ENCODE data around the gene NCK2. TPM values are rescaled to one million over a fixed set of nuclear protein-coding genes. Genes with fewer than 3 reads are reported as not detected.

NCK2 gene
- total RNA-seq, 1 experiment from 2014 or later = 21.6 TPM

GRCh38 chr2:105768176-105768575, 23.5 kb downstream of the NCK2 start:
- H3K4me1 ChIP-seq (ENCODE audit: insufficient read depth, low read length, poor library complexity, severe bottlenecking) = no peaks in the 10 kb centered on the region
- CTCF ChIA-PET = no interaction called here
- no peaks in the 10 kb centered on the region for H3K36me3 ChIP-seq (ENCODE audit: insufficient read depth, low read length, poor library complexity, severe bottlenecking)
- no peak overlapping the region for H3K27ac ChIP-seq (ENCODE audit: low read depth, low read length, poor library complexity, severe bottlenecking)
- no peaks in the 10 kb centered on the region for H3K9me3 ChIP-seq (ENCODE audit: low read depth, low read length, poor library complexity, severe bottlenecking)
- H3K4me3 ChIP-seq (ENCODE audit: low read depth, low read length, poor library complexity, severe bottlenecking) = no peak overlapping the region
- DNase-seq (ENCODE audit: low spot score) = no peak
- BruUV-seq (replicated peaks) = no TSS peak
- intact Hi-C loops (cut with micrococcal nuclease; ENCODE audit: unreplicated experiment) = no loop called here
- POLR2A ChIA-PET (ENCODE audit: low non-redundant PET) = no interaction called here
- no peaks in the 10 kb centered on the region for H3K27me3 ChIP-seq (replicated peaks; ENCODE audit: insufficient read depth, low read depth, low read length, poor library complexity)
- TF ChIP-seq EZH2 (IDR thresholded peaks at IDR 0.05; ENCODE audit: borderline replicate concordance, low read depth, low read length, poor library complexity, severe bottlenecking) (no peak), CTCF (conservative IDR thresholded peaks at IDR 0.05; ENCODE audit: low read depth, low read length) (no peak)

GRCh38 chr2:105768961-105769452, 24.3 kb downstream of the NCK2 start:
- Histone ChIP-seq H3K36me3 (ENCODE audit: insufficient read depth, low read length, poor library complexity, severe bottlenecking) (no peaks in the 10 kb centered on the region), H3K4me3 (ENCODE audit: low read depth, low read length, poor library complexity, severe bottlenecking) (no peak overlapping the region), H3K9me3 (ENCODE audit: low read depth, low read length, poor library complexity, severe bottlenecking) (no peaks in the 10 kb centered on the region), H3K27ac (ENCODE audit: low read depth, low read length, poor library complexity, severe bottlenecking) (no peak overlapping the region), H3K4me1 (ENCODE audit: insufficient read depth, low read length, poor library complexity, severe bottlenecking) (no peaks in the 10 kb centered on the region), H3K27me3 (replicated peaks; ENCODE audit: insufficient read depth, low read depth, low read length, poor library complexity) (no peaks in the 10 kb centered on the region)
- intact Hi-C loops (cut with micrococcal nuclease; ENCODE audit: unreplicated experiment) = no loop called here
- TF ChIP-seq EZH2 (IDR thresholded peaks at IDR 0.05; ENCODE audit: borderline replicate concordance, low read depth, low read length, poor library complexity, severe bottlenecking) (no peak), CTCF (conservative IDR thresholded peaks at IDR 0.05; ENCODE audit: low read depth, low read length) (no peak)
- CTCF ChIA-PET = no interaction called here
- BruUV-seq (replicated peaks) = no TSS peak
- POLR2A ChIA-PET (ENCODE audit: low non-redundant PET) = no interaction called here
- DNase-seq (ENCODE audit: low spot score) = no peak

- TF ChIP-seq EZH2 (IDR thresholded peaks at IDR 0.05; ENCODE audit: borderline replicate concordance, low read depth, low read length, poor library complexity, severe bottlenecking) (no peak), CTCF (conservative IDR thresholded peaks at IDR 0.05; ENCODE audit: low read depth, low read length) (no peak)
- no TSS peak for BruUV-seq (replicated peaks)
- Histone ChIP-seq H3K27ac (ENCODE audit: low read depth, low read length, poor library complexity, severe bottlenecking) (no peak overlapping the region), H3K27me3 (replicated peaks; ENCODE audit: insufficient read depth, low read depth, low read length, poor library complexity) (no peaks in the 10 kb centered on the region), H3K36me3 (ENCODE audit: insufficient read depth, low read length, poor library complexity, severe bottlenecking) (no peaks in the 10 kb centered on the region), H3K4me3 (ENCODE audit: low read depth, low read length, poor library complexity, severe bottlenecking) (no peak overlapping the region), H3K4me1 (ENCODE audit: insufficient read depth, low read length, poor library complexity, severe bottlenecking) (no peaks in the 10 kb centered on the region), H3K9me3 (ENCODE audit: low read depth, low read length, poor library complexity, severe bottlenecking) (no peaks in the 10 kb centered on the region)
- POLR2A ChIA-PET (ENCODE audit: low non-redundant PET) = no interaction called here
- DNase-seq (ENCODE audit: low spot score) = no peak
- CTCF ChIA-PET = no interaction called here
- intact Hi-C loops (cut with micrococcal nuclease; ENCODE audit: unreplicated experiment) = no loop called here
Observed at GRCh38 chr2:105769504-105769903, 24.8 kb downstream of the NCK2 start.

Measured in A673 (cell line).